GM13977 (cell line): ENCODE results near the gene SLC15A1.

ENCODE experiments used
- DNase-seq: peaks from one replicate; pipeline ENCODE4 v3.0.0; 2012; ENCODE audit warnings: low spot score
- CTCF ChIP-seq: IDR thresholded peaks from 2 replicates; pipeline ENCODE4 v1.5.1; 2012; ENCODE audit warnings: mild to moderate bottlenecking, control low read depth; ENCODE audit not compliant: insufficient read depth; ENCODE audit errors: extremely low read depth, missing control alignments
- in situ Hi-C: fragments of 300-500 bp; cut with MboI; formaldehyde crosslinking; loops from one replicate; pipeline ENCODE4 v1.12.0; 2022; ENCODE audit warnings: low sequenced_read_pairs, low pct_unique_long_range_greater_than_20kb, mixed read lengths, inconsistent platforms; ENCODE audit not compliant: unreplicated experiment

Gene SLC15A1

GRCh38 chr13:98771838-98772611 lies 19.6 kb upstream of the SLC15A1 start:
- TF ChIP-seq CTCF = no peak
- DNase-seq = no peak
- in situ Hi-C loops = no loop called here

GRCh38 chr13:98769736-98770135 lies 17.3 kb upstream of the SLC15A1 start:
- in situ Hi-C loops = no loop called here
- DNase-seq = no peak
- TF ChIP-seq CTCF = no peak

- TF ChIP-seq CTCF = no peak
- DNase-seq = no peak
- in situ Hi-C loops = no loop called here
Observed at GRCh38 chr13:98768522-98768921, 16.1 kb upstream of the SLC15A1 start.

- DNase-seq = no peak
- in situ Hi-C loops = no loop called here
- no peak for TF ChIP-seq CTCF
Observed at GRCh38 chr13:98766697-98767096, 14.2 kb upstream of the SLC15A1 start.

- in situ Hi-C loops = no loop called here
- TF ChIP-seq CTCF = no peak
- no peak for DNase-seq
Observed at GRCh38 chr13:98765996-98766519, 13.6 kb upstream of the SLC15A1 start.

GRCh38 chr13:98761986-98762616 lies 9.6 kb upstream of the SLC15A1 start:
- in situ Hi-C loops = no loop called here
- DNase-seq = no peak

More at GRCh38 chr13:98761986-98762616, 9.6 kb upstream of the SLC15A1 start:
- no peak for TF ChIP-seq CTCF
